ENCODE data around the gene SPRED1.

DNA sequence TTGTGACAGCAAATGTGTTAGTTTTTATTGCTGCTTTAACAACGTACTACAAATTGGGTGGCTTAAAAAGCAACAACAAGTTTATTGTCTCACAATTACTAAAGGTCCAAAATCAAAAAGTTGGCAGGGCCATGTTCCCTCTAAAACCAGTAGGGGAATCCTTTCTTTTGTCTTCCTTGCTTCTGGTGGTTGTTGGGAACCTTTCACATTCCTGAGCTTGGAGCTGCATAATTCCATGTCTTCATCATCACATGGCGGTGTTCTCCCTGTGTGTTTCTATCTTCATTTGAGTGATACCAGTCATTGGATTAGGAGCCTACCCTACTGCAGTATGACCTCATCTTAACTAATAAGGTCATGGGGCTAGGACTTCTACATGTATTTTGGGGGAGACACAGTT is 7.4 kb downstream of the SPRED1 start:
- TF ChIP-seq, protein P1, sequence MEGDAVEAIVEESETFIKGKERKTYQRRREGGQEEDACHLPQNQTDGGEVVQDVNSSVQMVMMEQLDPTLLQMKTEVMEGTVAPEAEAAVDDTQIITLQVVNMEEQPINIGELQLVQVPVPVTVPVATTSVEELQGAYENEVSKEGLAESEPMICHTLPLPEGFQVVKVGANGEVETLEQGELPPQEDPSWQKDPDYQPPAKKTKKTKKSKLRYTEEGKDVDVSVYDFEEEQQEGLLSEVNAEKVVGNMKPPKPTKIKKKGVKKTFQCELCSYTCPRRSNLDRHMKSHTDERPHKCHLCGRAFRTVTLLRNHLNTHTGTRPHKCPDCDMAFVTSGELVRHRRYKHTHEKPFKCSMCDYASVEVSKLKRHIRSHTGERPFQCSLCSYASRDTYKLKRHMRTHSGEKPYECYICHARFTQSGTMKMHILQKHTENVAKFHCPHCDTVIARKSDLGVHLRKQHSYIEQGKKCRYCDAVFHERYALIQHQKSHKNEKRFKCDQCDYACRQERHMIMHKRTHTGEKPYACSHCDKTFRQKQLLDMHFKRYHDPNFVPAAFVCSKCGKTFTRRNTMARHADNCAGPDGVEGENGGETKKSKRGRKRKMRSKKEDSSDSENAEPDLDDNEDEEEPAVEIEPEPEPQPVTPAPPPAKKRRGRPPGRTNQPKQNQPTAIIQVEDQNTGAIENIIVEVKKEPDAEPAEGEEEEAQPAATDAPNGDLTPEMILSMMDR (IDR thresholded peaks at IDR 0.05), result no peak
- no peak for TF ChIP-seq ZFX (IDR thresholded peaks at IDR 0.05; ENCODE audit: borderline replicate concordance)

Data from 22Rv1 (cell line).